ENCODE results near the gene PARN.

PARN gene

DNA sequence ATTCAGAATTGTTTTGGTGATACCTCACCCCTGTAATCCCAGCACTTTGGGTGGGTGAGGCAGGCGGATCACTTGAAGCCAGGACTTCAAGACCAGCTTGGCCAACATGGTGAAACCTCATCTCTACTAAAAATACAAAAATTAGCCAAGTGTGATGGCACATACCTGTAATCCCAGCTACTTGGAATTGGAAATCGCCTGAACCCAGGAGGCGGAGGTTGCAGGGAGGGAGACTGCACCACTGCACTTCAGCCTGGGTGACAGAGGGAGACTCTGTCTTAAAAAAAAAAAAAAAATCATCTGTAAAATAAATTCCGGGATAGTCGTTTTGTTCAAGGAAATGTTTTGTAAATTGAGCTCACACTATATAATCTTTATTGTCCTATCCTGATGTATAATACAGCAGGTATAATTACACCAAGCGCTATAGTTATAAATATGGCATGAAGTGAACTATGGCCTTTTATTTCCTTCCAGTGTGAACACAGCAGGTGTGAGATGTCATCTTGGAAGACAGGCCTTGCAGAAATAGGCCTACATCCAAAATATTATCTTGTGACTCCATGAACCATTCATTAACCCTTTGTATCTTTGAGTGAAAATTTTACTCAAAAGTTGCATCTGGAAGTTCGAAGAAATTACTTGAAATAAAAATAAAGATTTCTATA is 38.6 kb upstream of the PARN start:
- H3K27ac ChIP-seq = no peak overlapping the region
- TF ChIP-seq ZFX (IDR thresholded peaks at IDR 0.05) = no peak
- TF ChIP-seq, protein P1, sequence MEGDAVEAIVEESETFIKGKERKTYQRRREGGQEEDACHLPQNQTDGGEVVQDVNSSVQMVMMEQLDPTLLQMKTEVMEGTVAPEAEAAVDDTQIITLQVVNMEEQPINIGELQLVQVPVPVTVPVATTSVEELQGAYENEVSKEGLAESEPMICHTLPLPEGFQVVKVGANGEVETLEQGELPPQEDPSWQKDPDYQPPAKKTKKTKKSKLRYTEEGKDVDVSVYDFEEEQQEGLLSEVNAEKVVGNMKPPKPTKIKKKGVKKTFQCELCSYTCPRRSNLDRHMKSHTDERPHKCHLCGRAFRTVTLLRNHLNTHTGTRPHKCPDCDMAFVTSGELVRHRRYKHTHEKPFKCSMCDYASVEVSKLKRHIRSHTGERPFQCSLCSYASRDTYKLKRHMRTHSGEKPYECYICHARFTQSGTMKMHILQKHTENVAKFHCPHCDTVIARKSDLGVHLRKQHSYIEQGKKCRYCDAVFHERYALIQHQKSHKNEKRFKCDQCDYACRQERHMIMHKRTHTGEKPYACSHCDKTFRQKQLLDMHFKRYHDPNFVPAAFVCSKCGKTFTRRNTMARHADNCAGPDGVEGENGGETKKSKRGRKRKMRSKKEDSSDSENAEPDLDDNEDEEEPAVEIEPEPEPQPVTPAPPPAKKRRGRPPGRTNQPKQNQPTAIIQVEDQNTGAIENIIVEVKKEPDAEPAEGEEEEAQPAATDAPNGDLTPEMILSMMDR (conservative IDR thresholded peaks at IDR 0.05) = no peak

GRCh38 chr16:14667347-14668266 is 37.5 kb upstream of the PARN start:
- TF ChIP-seq, protein P1 (conservative IDR thresholded peaks at IDR 0.05) = no peak
- no peak for TF ChIP-seq ZFX (IDR thresholded peaks at IDR 0.05)
- no peak overlapping the region for H3K27ac ChIP-seq

- peak overlapping the region; percentile 83 for H3K27ac ChIP-seq
These were observed 28.0 kb upstream of the PARN start for GRCh38 chr16:14658063-14658462.

GRCh38 chr16:14652726-14653125 is 22.7 kb upstream of the PARN start:
- TF ChIP-seq ZFX (IDR thresholded peaks at IDR 0.05) = no peak
- TF ChIP-seq, protein P1 (conservative IDR thresholded peaks at IDR 0.05) = no peak
- no peak overlapping the region for H3K27ac ChIP-seq

More at GRCh38 chr16:14658063-14658462, 28.0 kb upstream of the PARN start:
- no peak for TF ChIP-seq ZFX (IDR thresholded peaks at IDR 0.05)
- TF ChIP-seq, protein P1 (conservative IDR thresholded peaks at IDR 0.05) = no peak

- no peak overlapping the region for H3K27ac ChIP-seq
- TF ChIP-seq ZFX (IDR thresholded peaks at IDR 0.05) = no peak
These were observed 20.6 kb upstream of the PARN start for GRCh38 chr16:14650629-14651028.

DNA sequence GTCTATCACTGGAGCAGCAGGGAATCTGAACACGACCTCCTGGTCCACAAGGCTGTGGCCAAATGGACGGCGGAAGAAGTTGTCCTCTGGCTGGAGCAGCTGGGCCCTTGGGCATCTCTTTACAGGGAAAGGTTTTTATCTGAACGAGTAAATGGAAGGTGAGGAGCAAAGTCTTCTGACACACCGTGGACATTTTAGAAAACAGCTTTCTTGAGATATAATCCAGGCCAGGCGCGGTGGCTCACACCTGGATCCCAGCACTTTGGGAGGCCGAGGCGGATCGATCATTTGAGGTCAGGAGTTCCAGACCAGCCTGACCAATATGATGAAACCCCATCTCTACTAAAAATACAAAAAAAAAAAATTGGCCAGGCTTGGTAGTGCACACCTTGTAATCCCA is 19.8 kb upstream of the PARN start:
- no peak overlapping the region for H3K27ac ChIP-seq
- TF ChIP-seq, protein P1 (conservative IDR thresholded peaks at IDR 0.05) = no peak

- no peak for TF ChIP-seq ZFX (IDR thresholded peaks at IDR 0.05)
- TF ChIP-seq, protein P1 (conservative IDR thresholded peaks at IDR 0.05) = no peak
- H3K27ac ChIP-seq = no peak overlapping the region
These were observed 11.9 kb upstream of the PARN start for GRCh38 chr16:14641926-14642325.

Measured in C4-2B (cell line).